HG03558 (cell line): ENCODE data around the gene MAB21L1.

Experiments
- ATAC-seq: cut with Tn5 transposase; IDR thresholded peaks from one replicate; pipeline ENCODE4 v1.9.1; 2021; ENCODE audit warnings: moderate number of reproducible peaks; ENCODE audit not compliant: unreplicated experiment; ENCODE audit errors: extremely low read depth

The MAB21L1 gene

GRCh38 chr13:35481777-35482176, 5.3 kb upstream of the MAB21L1 start:
- ATAC-seq: no peak

- no peak for ATAC-seq
These were observed 3.9 kb upstream of the MAB21L1 start for GRCh38 chr13:35480346-35480745.

- no peak for ATAC-seq
These were observed 3.2 kb upstream of the MAB21L1 start for GRCh38 chr13:35479706-35480105.

- no peak for ATAC-seq
These were observed 2.6 kb upstream of the MAB21L1 start for GRCh38 chr13:35479038-35479492.

- no peak for ATAC-seq
These were observed 2.0 kb upstream of the MAB21L1 start for GRCh38 chr13:35478271-35479037.

GRCh38 chr13:35477386-35477946, 977 bp upstream of the MAB21L1 start:
- ATAC-seq: no peak

- ATAC-seq: no peak
These were observed 1.1 kb downstream of the MAB21L1 start for GRCh38 chr13:35475212-35475959.

- ATAC-seq: no peak
These were observed 1.8 kb downstream of the MAB21L1 start for GRCh38 chr13:35474496-35475211.

- ATAC-seq: no peak
These were observed 2.7 kb downstream of the MAB21L1 start for GRCh38 chr13:35473802-35474201.

- ATAC-seq: no peak
These were observed 3.2 kb downstream of the MAB21L1 start for GRCh38 chr13:35473206-35473775.

- ATAC-seq: no peak
These were observed 4.1 kb downstream of the MAB21L1 start for GRCh38 chr13:35472323-35472881.

- no peak for ATAC-seq
These were observed 4.7 kb downstream of the MAB21L1 start for GRCh38 chr13:35471706-35472322.

GRCh38 chr13:35470671-35471661, 5.5 kb downstream of the MAB21L1 start:
- ATAC-seq: no peak

GRCh38 chr13:35469806-35470525, 6.5 kb downstream of the MAB21L1 start:
- no peak for ATAC-seq

GRCh38 chr13:35468195-35468594, 8.3 kb downstream of the MAB21L1 start:
- no peak for ATAC-seq

- no peak for ATAC-seq
These were observed 11.1 kb downstream of the MAB21L1 start for GRCh38 chr13:35465371-35465770.

GRCh38 chr13:35460061-35460460, 16.4 kb downstream of the MAB21L1 start:
- ATAC-seq: no peak

GRCh38 chr13:35457258-35457657, 19.2 kb downstream of the MAB21L1 start:
- ATAC-seq: no peak
